Stimulated activated CD8-positive, alpha-beta memory T cell treated with anti-CD3 and anti-CD28 coated beads, Interleukin-15, amount 100 ng/mL, for 48 hours (primary cell): ENCODE measurements around the gene STRIP2.
"Not testable (repeated sequence)": the region's sequence is repeated elsewhere in the genome, so short reads cannot be mapped to it uniquely, and the experiment has no call there.

Experiments used
- DNase-seq, 2 donors: peaks; one replicate each; pipeline ENCODE4 v3.0.0-alpha.2; 2020; ENCODE audit warnings: low read depth in 2 of 2

STRIP2 gene

GRCh38 chr7:129453510-129454248 is 19.4 kb downstream of the STRIP2 start:
- DNase-seq, result no peak

GRCh38 chr7:129454249-129454551 is 20.0 kb downstream of the STRIP2 start:
- no peak for DNase-seq

GRCh38 chr7:129456421-129456820 is 22.2 kb downstream of the STRIP2 start:
- no peak for DNase-seq

GRCh38 chr7:129457101-129457500 is 22.9 kb downstream of the STRIP2 start:
- DNase-seq, result no peak

GRCh38 chr7:129458171-129458570 is 23.9 kb downstream of the STRIP2 start:
- no peak for DNase-seq

- no peak for DNase-seq
These were observed 27.6 kb downstream of the STRIP2 start for GRCh38 chr7:129461809-129462208.

- no peak for DNase-seq
These were observed 28.2 kb downstream of the STRIP2 start for GRCh38 chr7:129462420-129462819.

- DNase-seq, result no peak
These were observed 30.0 kb downstream of the STRIP2 start for GRCh38 chr7:129464194-129464593.

GRCh38 chr7:129465080-129465479 is 30.8 kb downstream of the STRIP2 start:
- DNase-seq, result no peak

- DNase-seq, result no peak
These were observed 32.6 kb downstream of the STRIP2 start for GRCh38 chr7:129466796-129467195.

GRCh38 chr7:129468087-129468486 is 33.9 kb downstream of the STRIP2 start:
- DNase-seq, result no peak

- no peak for DNase-seq
These were observed 34.3 kb downstream of the STRIP2 start for GRCh38 chr7:129468547-129468946.

- DNase-seq, result no peak
These were observed 35.7 kb downstream of the STRIP2 start for GRCh38 chr7:129469930-129470329.

- no peak for DNase-seq
These were observed 36.2 kb downstream of the STRIP2 start for GRCh38 chr7:129470411-129470810.

GRCh38 chr7:129471402-129471827 is 37.2 kb downstream of the STRIP2 start:
- DNase-seq, result no peak

GRCh38 chr7:129475931-129476330 is 41.7 kb downstream of the STRIP2 start:
- DNase-seq, result not testable (repeated sequence)

GRCh38 chr7:129476398-129476797 is 42.2 kb downstream of the STRIP2 start:
- DNase-seq, result not testable (repeated sequence)

GRCh38 chr7:129479831-129480230 is 45.6 kb downstream of the STRIP2 start:
- no peak for DNase-seq

- no peak for DNase-seq
These were observed 46.6 kb downstream of the STRIP2 start for GRCh38 chr7:129480674-129481363.

GRCh38 chr7:129481376-129481775 is 47.1 kb downstream of the STRIP2 start:
- not testable (repeated sequence) for DNase-seq

GRCh38 chr7:129482781-129483180 is 48.5 kb downstream of the STRIP2 start:
- DNase-seq, result no peak

GRCh38 chr7:129489491-129489890 is 55.3 kb downstream of the STRIP2 start:
- no peak for DNase-seq

- DNase-seq, result no peak
These were observed 58.2 kb downstream of the STRIP2 start for GRCh38 chr7:129492391-129492790.
